ENCODE results near the gene TMEM190. TPM values are rescaled to one million over a fixed set of nuclear protein-coding genes. Genes with fewer than 3 reads are reported as not detected.

The TMEM190 gene
- total RNA-seq, 1 donor from 2014 or later: 2.5 TPM

GRCh38 chr19:55372316-55373081 is 4.1 kb upstream of the TMEM190 start:
- no peak overlapping the region for H2AFZ ChIP-seq (ENCODE audit: low read depth, low read length)
- H3K4me1 Mint-ChIP-seq (ENCODE audit: low read depth, unreplicated experiment): peaks cover 29% of the 10 kb centered on the region
- H3K4me1 ChIP-seq (ENCODE audit: insufficient read depth, low read length): peaks cover 51% of the 10 kb centered on the region
- peak overlapping the region; percentile 82 for H3K27ac ChIP-seq (ENCODE audit: low read depth, low read length)
- peak overlapping the region; percentile 74 for H3K9ac ChIP-seq (ENCODE audit: low read length)
- peak overlapping the region; percentile 47 for H3K4me3 Mint-ChIP-seq (ENCODE audit: unreplicated experiment)
- peak overlapping the region; percentile 75 for H3K27ac Mint-ChIP-seq (ENCODE audit: unreplicated experiment)
- H3K4me2 ChIP-seq (ENCODE audit: low read length): peak overlapping the region; percentile 70
- no peaks in the 10 kb centered on the region for H3K9me3 ChIP-seq (ENCODE audit: insufficient read depth, low read depth, low read length)
- peaks cover 14% of the 10 kb centered on the region for H4K20me1 ChIP-seq (ENCODE audit: insufficient read depth, low read length)
- no peak overlapping the region for H3K4me3 ChIP-seq (ENCODE audit: insufficient read depth, low read depth, low read length)
- peaks cover 3% of the 10 kb centered on the region for H3K36me3 ChIP-seq (ENCODE audit: insufficient read depth, low read length)
- H3K27me3 Mint-ChIP-seq (ENCODE audit: low read depth, unreplicated experiment): no peaks in the 10 kb centered on the region
- FAIRE-seq: no peak
- peaks cover 25% of the 10 kb centered on the region for H3K79me2 ChIP-seq (ENCODE audit: insufficient read depth, low read length)
- peak; percentile 44 for DNase-seq (ENCODE audit: low read depth)
- no peak for TF ChIP-seq EZH2 (IDR thresholded peaks at IDR 0.05; ENCODE audit: insufficient read depth, low read length)
- no peak for TF ChIP-seq CTCF (IDR thresholded peaks at IDR 0.05; ENCODE audit: insufficient read depth, low read depth, low read length)
- peaks cover 2% of the 10 kb centered on the region for H3K36me3 Mint-ChIP-seq (ENCODE audit: low read depth, unreplicated experiment)
- no peaks in the 10 kb centered on the region for H3K27me3 ChIP-seq (ENCODE audit: insufficient read depth, low read length)
- H3K9me3 Mint-ChIP-seq (ENCODE audit: unreplicated experiment): no peaks in the 10 kb centered on the region

- Mint-ChIP-seq H3K27me3 (ENCODE audit: low read depth, unreplicated experiment) (no peaks in the 10 kb centered on the region), H3K36me3 (ENCODE audit: low read depth, unreplicated experiment) (no peaks in the 10 kb centered on the region), H3K9me3 (ENCODE audit: unreplicated experiment) (no peaks in the 10 kb centered on the region), H3K4me1 (ENCODE audit: low read depth, unreplicated experiment) (peaks cover 26% of the 10 kb centered on the region), H3K4me3 (ENCODE audit: unreplicated experiment) (peak overlapping the region; percentile 64), H3K27ac (ENCODE audit: unreplicated experiment) (peak overlapping the region; percentile 93)
- Histone ChIP-seq H3K9me3 (ENCODE audit: insufficient read depth, low read depth, low read length) (no peaks in the 10 kb centered on the region), H3K4me3 (ENCODE audit: insufficient read depth, low read depth, low read length) (no peak overlapping the region), H3K9ac (ENCODE audit: low read length) (peak overlapping the region; percentile 73), H3K4me1 (ENCODE audit: insufficient read depth, low read length) (peaks cover 55% of the 10 kb centered on the region), H4K20me1 (ENCODE audit: insufficient read depth, low read length) (peaks cover 6% of the 10 kb centered on the region), H3K27ac (ENCODE audit: low read depth, low read length) (peak overlapping the region; percentile 82), H3K79me2 (ENCODE audit: insufficient read depth, low read length) (peaks cover 16% of the 10 kb centered on the region), H2AFZ (ENCODE audit: low read depth, low read length) (peak overlapping the region; percentile 73), H3K36me3 (ENCODE audit: insufficient read depth, low read length) (no peaks in the 10 kb centered on the region), H3K27me3 (ENCODE audit: insufficient read depth, low read length) (no peaks in the 10 kb centered on the region), H3K4me2 (ENCODE audit: low read length) (peak overlapping the region; percentile 70)
- no peak for TF ChIP-seq EZH2 (IDR thresholded peaks at IDR 0.05; ENCODE audit: insufficient read depth, low read length)
- TF ChIP-seq CTCF (IDR thresholded peaks at IDR 0.05; ENCODE audit: insufficient read depth, low read depth, low read length): no peak
- FAIRE-seq (no peak), DNase-seq (ENCODE audit: low read depth) (no peak)
Measured at GRCh38 chr19:55373306-55373992, 3.2 kb upstream of the TMEM190 start.

Measured in astrocyte (in vitro differentiated cells and primary cell).